Natural killer cell (primary cell): ENCODE data around the gene POLR1A. TPM values are rescaled to one million over a fixed set of nuclear protein-coding genes. Genes with fewer than 3 reads are reported as not detected.
A peak's percentile ranks its signal among the peaks of the same experiment; 100 is the strongest.

Experiments
- ATAC-seq, 3 donors: fragments of 150-1000 bp in 2 of 3; fragments of 200-7000 bp in 1 of 3; cut with Tn5 transposase; 1 replicate in 1 of 3; 2 replicates in 2 of 3; pipeline ENCODE4 v1.10.0; 2021; ENCODE audit warnings: mild to moderate bottlenecking in 2 of 3, moderate library complexity in 2 of 3
- DNase-seq, 2 donors: peaks; one replicate each; pipeline versions ENCODE4 v3.0.0 to v3.0.0-alpha.2; 2013 to 2021; ENCODE audit warnings: mixed read lengths in 1 of 2
- H3K27ac ChIP-seq: one replicate; pipeline ENCODE4 v1.5.1; 2013; ENCODE audit warnings: mild to moderate bottlenecking, low read length
- H3K27me3 ChIP-seq: one replicate; pipeline ENCODE4 v1.6.1; 2013; ENCODE audit warnings: low read length; ENCODE audit not compliant: control insufficient read depth, insufficient read depth
- H3K36me3 ChIP-seq: one replicate; pipeline ENCODE4 v1.6.1; 2013; ENCODE audit warnings: low read length; ENCODE audit not compliant: control insufficient read depth, insufficient read depth
- H3K4me1 ChIP-seq: one replicate; pipeline ENCODE4 v1.6.1; 2013; ENCODE audit warnings: low read length; ENCODE audit not compliant: control insufficient read depth, insufficient read depth
- H3K4me3 ChIP-seq: one replicate; pipeline ENCODE4 v1.5.1; 2013; ENCODE audit warnings: low read length
- H3K9me3 ChIP-seq: one replicate; pipeline ENCODE4 v1.6.1; 2013; ENCODE audit warnings: low read length; ENCODE audit not compliant: control insufficient read depth, insufficient read depth
- H3K27ac Mint-ChIP-seq, 2 donors: one replicate each; pipeline ENCODE4 v1.8.0; 2022; ENCODE audit warnings: mild to moderate bottlenecking in 2 of 2, mixed read lengths in 2 of 2, moderate library complexity in 1 of 2
- H3K27me3 Mint-ChIP-seq, 2 donors: one replicate each; pipeline ENCODE4 v1.8.0; 2022; ENCODE audit warnings: low read depth in 2 of 2, mixed read lengths in 2 of 2
- H3K36me3 Mint-ChIP-seq: one replicate; pipeline ENCODE4 v1.8.0; 2022; ENCODE audit warnings: mixed read lengths
- H3K4me1 Mint-ChIP-seq, 2 donors: one replicate each; pipeline ENCODE4 v1.8.0; 2022; ENCODE audit warnings: mixed read lengths in 2 of 2
- H3K4me3 Mint-ChIP-seq: one replicate; pipeline ENCODE4 v1.8.0; 2022; ENCODE audit warnings: mild to moderate bottlenecking, moderate library complexity, mixed read lengths
- H3K9me3 Mint-ChIP-seq, 2 donors: one replicate each; pipeline ENCODE4 v1.8.0; 2022; ENCODE audit warnings: mixed read lengths in 2 of 2
- WGBS: methylation state at CpG from one replicate; pipeline ENCODE4 v1.1.7; 2013; ENCODE audit warnings: missing lambda C conversion rate; ENCODE audit not compliant: insufficient coverage; 5-methylcytosine and 5-hydroxymethylcytosine counted together
- intact Hi-C: fragments of 100-400 bp; cut with micrococcal nuclease; formaldehyde crosslinking; loops from one replicate; pipeline ENCODE4 v1.14.2; 2022
- total RNA-seq, 4 donors: library from RNA; stranded (reverse); fragments of 120-200 nt in 1 of 4; gene quantifications; one replicate each; pipeline versions ENCODE4 v1.2.3 to v1.2.4, GENCODE V29; 2013 to 2022
- TF ChIP-seq, protein P1 (sequence below): fragments of 200-600 bp; IDR thresholded peaks from one replicate; pipeline ENCODE4 v1.8.0; 2022; ENCODE audit warnings: antibody characterized with exemption

POLR1A gene
- total RNA-seq, 3 donors from 2014 or later (not counting 1 experiment from before 2014, with no cell fraction given), result 19.7 to 26.5 (median 22.8) TPM

GRCh38 chr2:86035376-86035882 is 70.3 kb downstream of the POLR1A start:
- TF ChIP-seq, protein P1, sequence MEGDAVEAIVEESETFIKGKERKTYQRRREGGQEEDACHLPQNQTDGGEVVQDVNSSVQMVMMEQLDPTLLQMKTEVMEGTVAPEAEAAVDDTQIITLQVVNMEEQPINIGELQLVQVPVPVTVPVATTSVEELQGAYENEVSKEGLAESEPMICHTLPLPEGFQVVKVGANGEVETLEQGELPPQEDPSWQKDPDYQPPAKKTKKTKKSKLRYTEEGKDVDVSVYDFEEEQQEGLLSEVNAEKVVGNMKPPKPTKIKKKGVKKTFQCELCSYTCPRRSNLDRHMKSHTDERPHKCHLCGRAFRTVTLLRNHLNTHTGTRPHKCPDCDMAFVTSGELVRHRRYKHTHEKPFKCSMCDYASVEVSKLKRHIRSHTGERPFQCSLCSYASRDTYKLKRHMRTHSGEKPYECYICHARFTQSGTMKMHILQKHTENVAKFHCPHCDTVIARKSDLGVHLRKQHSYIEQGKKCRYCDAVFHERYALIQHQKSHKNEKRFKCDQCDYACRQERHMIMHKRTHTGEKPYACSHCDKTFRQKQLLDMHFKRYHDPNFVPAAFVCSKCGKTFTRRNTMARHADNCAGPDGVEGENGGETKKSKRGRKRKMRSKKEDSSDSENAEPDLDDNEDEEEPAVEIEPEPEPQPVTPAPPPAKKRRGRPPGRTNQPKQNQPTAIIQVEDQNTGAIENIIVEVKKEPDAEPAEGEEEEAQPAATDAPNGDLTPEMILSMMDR, result no peak
- H3K4me3 ChIP-seq, result no peak overlapping the region
- ATAC-seq, result no peak
- peaks cover 64% of the 10 kb centered on the region for H3K4me1 ChIP-seq
- H3K27me3 Mint-ChIP-seq, result no peaks in the 10 kb centered on the region
- peak in 1 of 2 donors; percentile 40 for DNase-seq
- WGBS, result 65% methylated on average over 7 of the region's 7 CpGs
- no peaks in the 10 kb centered on the region for H3K9me3 Mint-ChIP-seq
- intact Hi-C loops, result loop anchor here (5.0 kb wide), 2 partner anchors 38 to 343 kb away; partner anchors contain the start of gene GNLY
- H3K27ac Mint-ChIP-seq, result peak overlapping the region; percentile 98 to 99
- H3K9me3 ChIP-seq, result no peaks in the 10 kb centered on the region
- H3K4me1 Mint-ChIP-seq, result peaks cover 45 to 60% of the 10 kb centered on the region in 2 donors
- peaks cover 31% of the 10 kb centered on the region for H3K36me3 ChIP-seq
- peak overlapping the region; percentile 98 for H3K27ac ChIP-seq
- H3K27me3 ChIP-seq, result no peaks in the 10 kb centered on the region
- peaks cover 7% of the 10 kb centered on the region for H3K36me3 Mint-ChIP-seq
- H3K4me3 Mint-ChIP-seq, result peak overlapping the region; percentile 92

DNA sequence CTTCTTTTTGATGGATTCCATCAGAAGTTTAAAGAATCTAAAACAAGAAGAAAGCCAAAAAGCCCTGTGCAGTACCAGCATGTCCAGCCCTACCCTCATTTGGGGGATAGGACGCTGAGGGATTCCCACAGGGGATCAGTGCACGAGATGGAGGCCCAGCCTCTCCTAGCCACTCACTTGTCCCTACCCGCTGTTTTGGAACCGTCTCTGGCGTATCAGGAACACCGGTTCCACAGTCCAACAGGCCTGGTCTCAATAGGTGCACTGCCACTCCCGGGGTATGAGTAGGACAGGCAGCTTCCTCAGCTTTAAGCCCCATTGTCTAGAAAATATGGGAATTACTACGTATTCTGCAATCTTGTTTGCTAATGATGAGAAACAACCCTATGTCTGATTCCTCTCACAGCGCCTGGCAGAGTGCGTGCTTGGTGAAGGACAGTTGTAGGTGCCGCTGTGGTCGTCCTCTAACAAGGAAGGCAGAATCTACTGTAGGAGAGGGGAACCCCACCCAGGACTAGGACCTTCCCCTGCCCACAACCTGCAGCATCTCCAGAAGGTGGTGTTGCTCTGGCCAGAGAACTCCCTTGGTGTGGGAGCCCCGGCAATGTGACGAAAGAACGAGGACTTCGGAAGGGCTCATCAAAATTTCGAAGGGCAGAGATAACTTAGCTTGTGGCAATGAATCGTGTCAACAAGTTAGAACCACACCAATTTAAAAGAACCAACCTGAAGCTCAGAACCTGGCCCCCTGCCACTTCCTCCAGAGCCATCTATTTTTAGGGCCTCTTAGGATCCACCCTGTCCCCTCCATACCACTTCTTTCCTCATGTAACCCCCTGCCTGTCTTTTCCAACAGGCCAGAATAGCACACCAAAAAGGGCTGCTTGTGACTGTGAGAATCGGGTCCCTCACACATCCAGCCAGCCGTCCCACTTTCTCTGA is 71.7 kb downstream of the POLR1A start:
- WGBS, result 94% methylated on average over 20 of the region's 20 CpGs
- Histone ChIP-seq H3K4me3 (no peak overlapping the region), H3K4me1 (peaks cover 50% of the 10 kb centered on the region), H3K27ac (peak overlapping the region; percentile 16), H3K9me3 (no peaks in the 10 kb centered on the region), H3K36me3 (peaks cover 42% of the 10 kb centered on the region), H3K27me3 (no peaks in the 10 kb centered on the region)
- TF ChIP-seq, protein P1, result no peak
- no peak overlapping the region for H3K4me3 Mint-ChIP-seq
- intact Hi-C loops, result no loop called here
- H3K4me1 Mint-ChIP-seq, result peaks cover 37 to 50% of the 10 kb centered on the region in 2 donors
- H3K27me3 Mint-ChIP-seq, result no peaks in the 10 kb centered on the region
- H3K9me3 Mint-ChIP-seq, result no peaks in the 10 kb centered on the region
- H3K27ac Mint-ChIP-seq, result peak overlapping the region; percentile 98 to 99
- DNase-seq (peak in 1 of 2 donors; percentile 17), ATAC-seq (no peak)
- H3K36me3 Mint-ChIP-seq, result peaks cover 7% of the 10 kb centered on the region

DNA sequence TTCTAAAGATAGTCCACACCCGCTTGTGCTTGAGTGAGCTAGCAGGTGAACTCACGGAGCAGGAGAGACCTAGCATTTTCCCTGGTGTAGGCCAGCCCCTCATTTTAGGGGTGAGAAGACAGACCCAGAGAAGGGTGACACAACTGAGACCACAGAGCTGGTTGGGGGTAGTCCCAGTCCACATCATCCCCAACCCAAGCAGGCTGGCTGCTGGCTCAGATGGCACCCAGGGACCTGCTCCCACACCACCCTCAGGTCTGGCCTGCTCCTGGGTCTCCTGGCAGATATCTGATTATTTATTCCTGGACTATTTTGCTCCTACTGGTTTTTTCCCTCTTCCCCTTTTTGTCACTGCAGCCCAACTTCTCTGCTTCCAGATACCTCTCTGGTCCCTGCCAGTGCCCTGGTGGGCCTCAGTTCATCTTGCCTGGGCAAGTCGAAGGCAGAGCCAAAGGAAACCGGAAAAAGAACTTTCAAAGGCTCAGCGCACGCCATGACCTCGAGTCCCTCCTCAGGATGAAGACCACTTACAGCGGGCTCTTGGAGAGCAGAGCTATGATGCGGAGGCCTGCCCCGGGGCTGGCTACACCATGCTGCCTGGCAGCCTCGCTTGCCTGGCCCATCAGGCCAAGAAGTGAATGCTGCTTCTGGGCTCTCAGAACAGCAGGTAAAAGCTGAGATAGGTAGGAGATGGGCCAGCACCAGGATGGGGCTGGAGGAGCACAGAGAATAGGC is 72.7 kb downstream of the POLR1A start:
- Mint-ChIP-seq H3K36me3 (peaks cover 7% of the 10 kb centered on the region), H3K4me1 (peaks cover 27 to 40% of the 10 kb centered on the region in 2 donors), H3K4me3 (no peak overlapping the region), H3K27me3 (no peaks in the 10 kb centered on the region), H3K9me3 (no peaks in the 10 kb centered on the region), H3K27ac (no peak overlapping the region)
- Histone ChIP-seq H3K27me3 (no peaks in the 10 kb centered on the region), H3K4me3 (no peak overlapping the region), H3K4me1 (peaks cover 40% of the 10 kb centered on the region), H3K36me3 (peaks cover 52% of the 10 kb centered on the region), H3K27ac (no peak overlapping the region), H3K9me3 (no peaks in the 10 kb centered on the region)
- WGBS, result 96% methylated on average over 11 of the region's 11 CpGs
- ATAC-seq (no peak), DNase-seq (no peak)
- intact Hi-C loops, result no loop called here
- TF ChIP-seq, protein P1, result no peak
